ENCODE data around the gene ABHD17B. TPM values are rescaled to one million over a fixed set of nuclear protein-coding genes. Genes with fewer than 3 reads are reported as not detected.

ABHD17B gene
- total RNA-seq, 1 donor from 2014 or later, result 24.5 TPM

GRCh38 chr9:71876829-71877228 lies 34.2 kb downstream of the ABHD17B start:
- no peak for DNase-seq

GRCh38 chr9:71876106-71876505 lies 34.9 kb downstream of the ABHD17B start:
- no peak for DNase-seq

- no peak for DNase-seq
Measured at GRCh38 chr9:71875345-71875744, 35.6 kb downstream of the ABHD17B start.

GRCh38 chr9:71863631-71864030 lies 47.4 kb downstream of the ABHD17B start:
- DNase-seq, result no peak

- DNase-seq, result no peak
Measured at GRCh38 chr9:71861618-71862017, 49.4 kb downstream of the ABHD17B start.

- no peak for DNase-seq
Measured at GRCh38 chr9:71859939-71860338, 51.1 kb downstream of the ABHD17B start.

- DNase-seq, result no peak
Measured at GRCh38 chr9:71858812-71859211, 52.2 kb downstream of the ABHD17B start.

GRCh38 chr9:71858102-71858798 lies 52.7 kb downstream of the ABHD17B start:
- DNase-seq, result no peak

- DNase-seq, result no peak
Measured at GRCh38 chr9:71857159-71857558, 53.8 kb downstream of the ABHD17B start.

GRCh38 chr9:71854811-71855210 lies 56.2 kb downstream of the ABHD17B start:
- no peak for DNase-seq

- no peak for DNase-seq
Measured at GRCh38 chr9:71853084-71853483, 57.9 kb downstream of the ABHD17B start.

GRCh38 chr9:71850996-71851395 lies 60.0 kb downstream of the ABHD17B start:
- no peak for DNase-seq

- no peak for DNase-seq
Measured at GRCh38 chr9:71847892-71848291, 63.1 kb downstream of the ABHD17B start.

GRCh38 chr9:71844808-71845207 lies 66.2 kb downstream of the ABHD17B start:
- DNase-seq, result no peak

- DNase-seq, result no peak
Measured at GRCh38 chr9:71839668-71840067, 71.3 kb downstream of the ABHD17B start.

GRCh38 chr9:71835596-71835995 lies 75.4 kb downstream of the ABHD17B start:
- no peak for DNase-seq

GRCh38 chr9:71830929-71831328 lies 80.1 kb downstream of the ABHD17B start:
- no peak for DNase-seq

GRCh38 chr9:71830153-71830552 lies 80.8 kb downstream of the ABHD17B start:
- no peak for DNase-seq

- no peak for DNase-seq
Measured at GRCh38 chr9:71826279-71826678, 84.7 kb downstream of the ABHD17B start.

- no peak for DNase-seq
Measured at GRCh38 chr9:71824257-71824656, 86.7 kb downstream of the ABHD17B start.

- no peak for DNase-seq
Measured at GRCh38 chr9:71822935-71823334, 88.1 kb downstream of the ABHD17B start.

- no peak for DNase-seq
Measured at GRCh38 chr9:71822456-71822855, 88.5 kb downstream of the ABHD17B start.

- DNase-seq, result no peak
Measured at GRCh38 chr9:71821405-71821804, 89.6 kb downstream of the ABHD17B start.

GRCh38 chr9:71820403-71820921 lies 90.5 kb downstream of the ABHD17B start:
- DNase-seq, result no peak

Measured in skin of body (tissue), 2 donors.